RKO (cell line): ENCODE results near the gene ZEB2.

ENCODE experiments used
- DNase-seq: peaks from one replicate; pipeline ENCODE4 v3.0.0-alpha.2; 2016; ENCODE audit warnings: low spot score

ZEB2 gene

DNA sequence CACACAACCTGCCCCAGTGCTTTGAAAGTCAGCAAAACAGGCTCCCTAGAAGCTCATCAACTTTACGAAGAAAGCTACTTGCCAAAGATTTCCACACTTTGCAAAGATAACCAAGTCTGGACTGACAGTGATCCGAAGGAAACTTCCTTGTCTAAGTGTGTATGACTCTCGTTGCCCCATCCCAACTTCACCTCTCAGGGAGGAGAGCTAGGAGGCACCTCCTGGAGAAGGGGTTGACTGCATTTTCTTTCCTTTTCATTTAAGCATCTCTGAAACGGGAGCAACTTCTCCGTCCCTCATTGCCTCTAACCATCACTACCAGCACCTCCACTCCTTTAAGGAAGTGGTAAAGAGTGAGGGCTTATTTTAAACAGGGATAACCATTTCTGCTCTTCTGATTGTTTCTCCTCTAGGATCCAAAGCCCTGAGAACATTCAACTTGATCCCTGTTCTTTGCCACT lies 7.0 kb downstream of the ZEB2 start:
- DNase-seq, result no peak

DNA sequence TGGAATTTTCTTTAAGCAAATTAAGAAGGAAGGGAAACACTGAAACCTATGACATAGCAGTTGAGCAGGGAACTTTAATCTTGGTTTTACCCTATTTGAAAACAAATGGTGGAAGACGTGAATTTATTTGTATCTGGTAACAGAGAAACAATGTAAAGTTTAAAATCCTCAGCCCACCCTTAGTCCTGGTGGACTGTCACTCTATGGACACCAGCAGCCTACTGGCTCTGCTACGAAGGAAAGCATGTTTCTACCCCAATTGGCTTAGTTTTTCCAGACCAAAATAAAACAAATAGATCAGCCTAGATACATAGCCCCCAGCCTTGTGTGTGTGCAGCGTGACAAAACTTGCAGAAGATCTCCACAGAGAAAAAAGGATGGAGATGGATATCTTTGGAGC lies 7.4 kb downstream of the ZEB2 start:
- DNase-seq, result no peak

DNA sequence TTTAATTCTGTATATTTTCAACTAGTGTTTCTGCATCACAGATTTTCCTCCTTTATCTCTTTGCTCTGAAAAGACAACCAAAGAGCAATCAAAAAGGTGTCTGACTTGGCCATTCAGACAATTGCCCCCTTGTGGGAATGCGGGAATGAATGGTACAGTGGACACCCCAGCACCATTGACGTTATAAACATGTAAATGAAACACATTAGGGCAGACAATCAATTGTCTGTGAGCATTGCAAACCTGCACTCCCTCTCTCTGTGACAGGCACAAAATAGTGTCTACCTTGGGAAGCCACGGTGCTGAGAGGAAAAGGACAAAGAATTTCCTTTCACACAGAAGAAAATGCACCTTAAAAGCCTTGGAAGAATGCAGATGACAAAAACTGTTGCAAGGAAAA lies 8.0 kb downstream of the ZEB2 start:
- DNase-seq, result no peak

DNA sequence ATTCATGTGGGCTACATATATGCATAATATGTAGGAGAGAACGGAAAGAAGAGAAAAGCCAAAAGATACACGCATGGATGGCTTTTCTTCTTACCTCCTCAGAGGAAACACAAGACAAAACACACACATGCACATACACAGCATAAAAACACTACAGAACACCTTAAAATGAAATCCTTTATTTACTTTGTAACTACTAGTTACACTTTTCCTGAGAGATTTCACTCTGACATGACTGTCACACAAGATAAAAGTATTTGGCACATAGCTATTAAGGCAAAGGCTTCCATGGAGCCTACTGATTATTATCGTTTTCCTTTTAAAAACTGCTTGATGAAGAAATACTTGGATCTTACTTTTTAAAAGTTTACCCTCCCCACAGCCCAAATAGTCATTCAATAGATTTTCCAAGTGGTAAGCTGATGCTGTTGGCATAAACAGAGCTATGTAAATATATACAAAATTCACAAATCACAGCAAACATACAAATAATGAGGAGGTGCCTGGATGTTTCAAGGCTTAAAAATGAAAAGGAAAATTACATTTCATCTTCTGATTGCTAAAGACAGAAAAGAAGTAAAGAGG lies 8.6 kb downstream of the ZEB2 start:
- DNase-seq, result no peak

DNA sequence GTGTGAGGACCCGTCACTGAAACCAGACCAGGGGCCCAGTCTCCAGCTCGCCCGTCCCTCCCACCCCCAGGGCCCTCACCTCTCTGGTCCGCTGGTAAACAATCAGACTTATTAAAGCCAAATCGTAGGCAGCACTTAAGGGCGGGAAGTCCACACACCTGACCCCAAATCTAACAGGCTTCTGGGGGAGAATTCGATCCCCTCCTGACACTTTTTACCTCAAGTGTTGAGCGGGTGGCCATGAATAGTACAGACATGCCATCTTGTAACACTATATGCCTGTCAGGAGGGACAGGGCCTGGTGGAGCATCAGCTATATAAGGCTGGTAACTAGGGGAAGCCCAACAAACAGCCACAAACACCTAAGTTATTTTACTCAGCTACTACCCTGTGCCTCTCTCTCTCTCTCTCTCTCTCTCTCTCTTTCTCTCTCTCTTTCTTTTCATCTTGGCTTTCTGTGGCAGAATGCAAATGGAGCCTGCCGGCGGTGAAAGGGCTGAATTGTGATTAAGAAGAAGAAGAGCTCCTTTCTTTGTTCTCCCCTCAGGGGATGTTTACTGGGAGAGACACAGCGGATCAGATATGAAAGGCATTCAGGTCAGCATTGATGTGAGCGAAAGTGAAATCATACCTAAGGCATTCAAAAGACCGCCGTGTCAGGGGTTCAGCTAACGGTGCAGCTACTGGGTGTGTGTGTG lies 9.5 kb downstream of the ZEB2 start:
- no peak for DNase-seq

DNA sequence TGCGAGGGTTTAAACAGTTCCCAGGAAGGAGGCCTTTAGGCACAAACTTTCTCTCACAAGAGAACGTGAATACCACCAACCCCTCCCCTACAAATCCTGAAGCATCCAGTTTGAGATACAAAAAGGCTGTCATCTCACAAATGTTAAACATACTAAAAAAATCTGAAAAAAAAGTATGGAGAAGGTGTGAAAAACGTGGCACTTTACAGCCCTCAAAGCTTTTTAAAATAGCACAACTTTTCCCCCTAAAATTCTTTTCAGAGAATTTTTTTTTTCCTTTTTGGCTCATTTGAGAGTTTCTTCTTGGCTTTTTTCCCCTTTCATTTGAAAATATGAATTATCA lies 10.1 kb downstream of the ZEB2 start:
- DNase-seq, result no peak

DNA sequence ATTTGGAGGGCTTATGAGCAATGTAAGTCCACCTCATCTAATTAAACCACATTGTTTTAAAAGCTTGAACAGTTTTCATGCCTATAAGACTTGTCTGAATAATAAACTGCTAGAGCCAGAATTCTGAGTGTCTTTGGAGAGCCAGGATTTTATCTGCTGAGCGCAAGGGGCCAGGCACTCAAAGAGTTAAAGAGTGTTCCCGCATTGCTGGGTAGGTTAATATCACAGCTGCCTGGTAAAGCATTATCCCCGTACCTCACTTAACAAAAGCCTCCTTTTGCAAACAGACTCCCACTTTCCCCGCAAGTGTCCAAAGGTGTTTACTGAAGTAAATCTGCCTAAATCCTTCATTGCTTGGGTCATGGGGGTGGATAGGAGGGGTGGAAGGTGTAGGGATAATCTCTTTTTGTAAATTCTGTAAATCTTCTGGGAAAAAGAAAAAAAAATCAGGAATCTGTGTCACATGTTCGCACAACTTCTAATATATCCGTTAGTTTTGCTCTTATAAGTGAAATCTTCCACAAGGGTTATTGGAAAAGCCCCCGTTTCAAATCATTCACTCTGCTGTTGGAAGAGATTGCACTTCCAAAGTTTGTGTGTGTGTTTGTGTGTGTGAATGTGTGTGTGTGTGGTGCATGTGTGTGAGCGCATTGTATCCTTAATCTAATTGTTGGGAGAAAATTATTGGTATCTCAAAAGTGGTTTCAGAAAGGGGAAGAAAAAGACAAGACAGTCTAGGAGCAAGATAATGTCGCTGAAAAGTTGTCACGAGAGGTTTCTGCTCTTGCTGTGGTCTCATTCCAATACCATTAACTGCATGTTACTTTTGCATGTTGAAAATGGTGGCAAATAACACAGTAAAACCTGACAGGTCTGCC lies 10.7 kb downstream of the ZEB2 start:
- no peak for DNase-seq

DNA sequence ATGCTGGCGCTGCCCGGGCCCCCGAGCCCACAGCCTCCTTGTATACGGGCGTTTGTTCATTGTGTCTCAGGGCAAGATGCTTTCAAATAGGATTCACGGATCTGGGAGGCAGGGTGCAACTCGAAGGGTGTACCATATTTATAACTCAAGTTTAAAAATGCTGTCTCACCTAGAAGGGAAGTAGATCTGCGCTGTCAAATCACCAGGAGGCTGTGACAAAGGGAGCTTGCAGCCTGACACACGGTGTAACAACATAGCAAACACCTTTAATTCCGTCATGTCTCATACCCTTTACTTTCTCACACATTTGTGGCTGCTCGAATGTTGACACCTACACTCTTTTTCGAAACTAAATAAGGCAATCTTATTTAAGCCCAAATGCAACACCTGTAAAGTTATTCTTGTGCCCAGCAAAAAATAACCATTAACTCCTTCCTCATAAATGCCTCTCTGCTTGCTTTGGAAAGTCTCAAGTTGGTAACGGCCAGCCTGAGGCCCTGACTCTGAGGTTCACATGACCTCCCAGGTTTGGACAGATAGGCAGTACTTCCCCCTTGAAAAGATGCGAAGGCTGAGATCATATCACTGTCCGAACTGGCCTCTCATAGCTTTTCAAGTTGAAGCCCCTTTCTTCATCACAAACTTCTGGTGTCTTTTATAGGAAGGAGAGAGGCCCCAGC lies 11.6 kb downstream of the ZEB2 start:
- no peak for DNase-seq

DNA sequence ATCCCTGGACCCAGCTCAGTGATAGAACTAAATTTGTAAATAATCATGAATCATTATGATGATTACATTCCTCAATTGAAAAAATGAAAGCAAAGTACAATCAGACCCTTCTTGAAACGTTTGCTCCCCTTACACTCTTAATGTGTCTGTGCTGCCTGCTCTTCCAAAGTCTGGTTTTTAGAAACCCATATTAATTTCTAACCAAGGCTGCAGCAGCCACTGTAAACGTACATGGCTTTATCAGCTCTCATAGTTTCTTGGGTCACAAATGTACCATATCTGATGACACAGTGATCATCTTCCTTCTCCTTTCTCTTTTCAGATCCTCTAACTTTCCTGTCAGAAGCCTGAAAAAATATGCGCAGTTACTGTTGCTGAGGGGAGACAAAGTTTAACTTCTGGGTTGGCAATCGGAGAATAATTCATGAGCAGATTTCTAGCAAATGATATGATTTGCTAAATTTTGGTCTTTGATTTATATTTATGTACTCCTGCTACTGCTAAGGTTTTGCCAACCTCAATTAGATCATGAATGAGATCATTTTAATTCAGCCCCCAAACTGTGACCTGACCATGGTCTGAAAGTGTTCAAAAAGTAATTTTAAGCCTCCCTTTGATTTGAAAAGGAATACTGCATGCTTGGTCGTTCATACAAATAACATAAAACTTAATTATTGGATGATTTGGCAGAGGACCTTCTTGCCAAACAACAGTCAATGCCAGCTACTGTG lies 12.3 kb downstream of the ZEB2 start:
- no peak for DNase-seq

DNA sequence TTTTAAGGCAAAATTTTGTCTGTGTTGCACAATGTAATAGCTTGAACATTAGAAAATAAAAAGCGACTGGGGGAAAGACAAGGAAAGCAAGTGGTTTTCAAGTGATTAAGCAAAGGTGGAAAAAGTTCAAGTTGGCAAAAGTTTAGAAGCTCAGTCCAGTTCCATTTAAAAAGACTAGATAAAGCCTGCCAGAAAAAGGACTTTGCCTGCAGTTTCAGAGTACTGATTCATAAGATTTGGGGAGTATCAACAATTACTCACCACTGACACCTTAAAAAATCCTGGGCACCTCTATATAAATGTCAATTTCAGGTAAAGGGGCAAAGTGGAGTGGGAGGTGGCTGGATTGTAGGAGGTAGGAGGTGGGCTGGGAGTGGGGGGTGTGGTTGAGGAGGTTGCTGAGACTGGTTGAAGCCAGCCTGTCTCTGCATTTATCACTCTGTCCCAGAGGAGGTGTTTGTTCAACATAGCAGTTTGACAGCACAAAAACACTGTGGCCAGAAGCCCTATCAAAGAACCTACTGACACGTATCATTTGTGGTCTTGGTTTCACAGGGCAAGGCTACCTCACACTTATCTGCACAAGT lies 14.6 kb downstream of the ZEB2 start:
- no peak for DNase-seq

DNA sequence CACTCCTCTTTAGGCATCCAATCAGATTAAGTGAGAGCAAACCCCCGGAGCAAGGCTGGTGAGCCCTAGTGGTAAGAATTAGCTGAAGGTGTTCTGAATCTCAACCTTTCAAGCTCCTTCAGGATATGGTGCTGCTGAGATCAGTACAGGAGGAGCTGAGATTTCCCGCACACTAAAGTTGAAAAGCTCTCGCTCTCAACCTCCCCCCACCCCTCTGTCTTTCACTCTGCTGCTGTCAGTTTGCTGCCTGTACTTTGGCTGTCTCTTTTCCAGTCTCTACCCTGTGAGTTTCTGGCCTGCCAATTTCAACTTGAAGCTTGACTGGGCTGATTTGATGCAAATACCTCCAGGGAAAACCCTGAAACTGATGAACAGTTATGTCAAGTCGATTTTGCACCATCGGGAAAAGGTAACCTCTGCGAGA lies 15.7 kb downstream of the ZEB2 start:
- no peak for DNase-seq

DNA sequence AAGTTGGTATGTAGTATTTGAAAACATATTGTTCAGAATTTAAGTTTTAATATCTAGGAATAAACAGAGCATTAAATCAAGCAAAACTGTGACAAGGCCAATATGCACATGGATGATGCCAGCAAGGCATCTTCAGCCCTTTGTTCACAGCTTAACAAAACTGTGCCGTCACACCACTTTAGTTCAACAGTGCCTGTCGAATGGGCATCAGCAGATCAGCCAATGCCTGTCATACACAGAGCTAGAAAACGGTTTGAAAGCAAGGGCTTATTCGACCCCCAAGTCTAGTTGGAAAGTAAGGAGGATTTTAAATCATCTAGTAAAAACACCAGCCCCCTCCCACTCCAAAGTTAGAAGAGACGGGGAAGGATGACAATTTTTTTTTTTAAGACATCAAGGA lies 16.7 kb downstream of the ZEB2 start:
- no peak for DNase-seq

DNA sequence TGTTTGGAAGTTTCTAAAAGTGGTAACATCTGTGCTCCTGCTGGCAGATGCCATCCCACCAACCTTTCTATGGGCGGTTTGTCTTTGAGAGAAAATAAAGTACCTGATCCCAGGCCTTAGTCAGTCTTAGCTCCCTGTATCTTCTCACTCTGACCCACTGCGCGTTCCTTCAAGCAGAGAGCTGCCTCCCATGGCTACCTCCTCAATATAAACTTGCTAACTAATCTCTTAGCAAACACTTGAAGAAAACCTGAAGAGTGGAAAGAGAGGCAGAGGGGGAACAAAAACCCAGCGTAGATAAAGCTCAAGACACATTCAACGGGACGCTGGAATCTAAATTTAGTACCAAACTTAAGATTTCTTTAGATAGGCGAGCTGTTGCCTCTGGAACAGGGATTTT lies 17.6 kb downstream of the ZEB2 start:
- DNase-seq, result no peak

DNA sequence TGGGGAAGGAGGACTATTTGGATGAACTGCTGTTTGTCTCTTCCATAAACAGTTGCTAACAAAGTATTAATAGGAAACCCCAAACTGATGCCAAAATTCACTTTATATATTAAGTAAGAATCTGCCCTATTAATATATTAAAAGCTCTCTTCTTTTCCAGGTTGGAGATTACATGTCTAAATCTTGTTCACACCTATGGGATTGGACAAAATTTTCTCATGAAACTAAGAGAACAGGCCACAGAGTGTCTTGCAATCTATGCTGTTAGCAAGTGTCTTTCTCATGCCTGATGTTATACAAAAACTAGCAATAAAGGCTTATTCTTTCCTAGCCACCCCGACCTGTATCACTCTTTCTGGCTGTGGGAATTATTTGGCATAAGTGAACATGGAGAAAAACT lies 18.3 kb downstream of the ZEB2 start:
- no peak for DNase-seq

DNA sequence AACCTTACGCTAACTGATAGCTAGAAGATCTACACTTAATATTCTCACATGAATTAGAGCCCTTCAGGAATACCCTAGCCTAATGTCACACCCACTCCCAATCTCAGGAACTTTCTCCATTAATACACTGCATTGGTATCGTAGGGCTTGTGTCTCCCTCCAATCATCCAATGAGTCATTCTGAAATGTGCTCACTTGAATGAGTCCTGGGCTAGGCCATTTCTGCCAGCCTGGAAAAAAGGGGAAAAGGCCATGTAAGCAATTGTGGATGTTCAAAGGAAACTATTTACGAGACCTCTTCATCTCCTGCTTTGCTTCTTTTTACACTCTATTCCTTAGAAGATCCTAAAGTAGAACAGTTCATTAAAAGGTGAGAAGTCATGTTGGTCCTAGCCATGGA lies 18.8 kb downstream of the ZEB2 start:
- DNase-seq, result peak; percentile 14

DNA sequence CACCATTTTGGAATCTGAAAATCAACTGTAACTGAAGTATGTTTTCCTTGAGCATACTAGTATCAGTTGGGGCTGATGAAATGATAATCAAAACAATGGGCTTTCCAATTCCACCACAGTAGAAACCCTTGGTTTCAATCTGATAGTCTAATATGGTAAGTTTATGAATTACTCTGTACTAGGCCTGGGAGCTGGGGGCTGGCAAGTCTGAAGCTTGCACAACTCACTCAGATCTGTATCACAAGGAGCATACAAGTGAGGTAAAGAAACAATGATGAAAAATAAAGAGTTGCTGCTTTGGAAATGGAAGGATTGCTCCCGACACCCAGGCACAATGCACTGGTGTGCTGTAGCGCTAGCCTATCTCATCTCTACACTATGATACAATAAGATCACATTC lies 19.4 kb downstream of the ZEB2 start:
- no peak for DNase-seq

DNA sequence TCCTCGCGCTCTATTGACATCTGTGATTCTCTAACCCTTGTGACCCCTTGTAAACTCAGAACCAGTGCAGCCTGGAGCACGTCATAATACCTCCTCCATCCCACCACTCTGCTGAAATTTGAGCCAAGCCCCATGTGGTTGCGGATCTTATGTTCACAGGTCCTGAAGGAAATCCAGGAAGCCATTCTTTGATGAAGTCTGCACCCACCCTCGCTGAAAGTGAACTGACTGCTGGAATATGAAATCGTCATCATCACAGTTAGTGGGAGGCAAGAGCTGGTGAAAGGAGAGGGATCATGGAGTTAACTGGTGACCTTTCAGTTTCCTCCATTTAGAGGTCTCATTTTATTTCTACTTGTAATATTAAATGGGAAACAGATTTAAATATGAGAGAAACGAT lies 21.6 kb downstream of the ZEB2 start:
- DNase-seq, result no peak

DNA sequence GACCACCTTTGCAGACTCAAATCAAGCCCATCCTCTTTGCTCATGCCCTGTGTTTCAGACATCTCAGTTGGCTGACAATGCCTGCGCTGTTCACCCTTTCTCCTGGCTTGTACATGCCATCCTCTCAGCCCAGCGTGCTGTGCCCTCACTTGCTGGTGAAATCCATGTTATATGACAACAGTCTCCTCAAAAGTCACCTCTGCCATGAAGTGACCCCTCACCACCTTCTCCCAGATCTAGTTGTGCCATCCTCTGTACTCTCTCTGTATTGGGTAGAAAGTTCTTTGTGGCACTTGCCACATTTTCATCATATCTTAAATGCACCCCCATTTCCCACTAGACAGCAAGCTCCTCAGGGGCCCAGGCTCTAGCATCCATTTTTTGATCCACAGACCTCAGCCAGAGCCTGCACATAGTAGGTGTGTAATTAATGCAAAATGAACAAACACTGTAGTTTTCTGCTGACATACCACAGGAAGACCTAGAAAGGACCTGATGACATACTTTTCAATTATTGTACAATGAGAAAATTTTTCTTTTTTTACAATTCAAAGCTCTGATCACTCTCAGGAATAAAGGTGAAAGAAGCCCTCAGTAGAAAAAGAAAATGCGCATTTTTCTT lies 22.8 kb downstream of the ZEB2 start:
- DNase-seq, result no peak

DNA sequence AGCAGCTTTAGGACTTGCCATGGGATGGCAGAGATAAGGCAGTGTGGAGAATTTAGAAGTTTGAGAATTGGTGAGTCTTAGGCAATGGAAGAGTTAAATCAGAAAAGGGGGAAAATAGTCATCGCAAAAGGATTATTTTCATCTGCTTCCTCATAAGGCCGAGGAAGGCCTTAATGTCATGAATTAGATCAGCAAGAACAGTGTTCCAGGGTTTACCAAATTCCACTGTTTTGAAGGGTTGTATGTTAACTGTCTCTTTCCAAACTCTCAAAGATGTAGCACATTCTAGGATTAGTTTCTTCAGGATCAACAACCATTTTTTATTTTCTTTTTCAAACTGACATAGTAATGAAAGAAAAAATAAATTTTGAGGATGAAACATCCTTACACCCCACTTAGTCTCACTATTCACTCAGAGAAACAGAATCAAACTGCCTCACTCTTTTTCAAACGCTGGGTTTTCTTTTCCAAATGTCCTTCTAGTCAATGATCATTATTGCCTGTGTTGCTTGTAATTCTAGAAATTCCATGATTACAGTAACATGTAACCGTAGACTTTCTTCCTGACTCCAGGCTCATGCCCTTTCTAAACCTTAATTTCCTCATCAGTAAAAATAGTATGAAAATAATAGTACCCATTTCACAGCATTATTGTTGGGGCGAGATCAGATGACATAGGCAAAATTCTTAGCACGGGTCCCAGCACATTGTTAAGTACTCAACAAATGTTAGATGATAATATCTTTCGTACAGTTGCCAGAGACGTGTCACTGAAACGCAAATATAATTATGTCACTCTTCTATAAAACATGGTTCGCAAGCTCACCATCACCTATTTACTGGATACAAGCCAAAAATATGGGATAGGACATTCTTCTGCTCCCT lies 23.6 kb downstream of the ZEB2 start:
- DNase-seq, result no peak
